Parathyroid adenoma (tissue), 2 donors: Measurements from ENCODE around the gene FYB2.

Experiments
- H2AFZ ChIP-seq: fragments of 300-600 bp; sonication (generic); one replicate; pipeline ENCODE4 v1.7.0; 2017; ENCODE audit warnings: antibody characterized with exemption, mild to moderate bottlenecking
- H3K27ac ChIP-seq: fragments of 300-600 bp; sonication (generic); one replicate; pipeline ENCODE4 v1.7.0; 2017
- H3K27me3 ChIP-seq: fragments of 300-600 bp; sonication (generic); one replicate; pipeline ENCODE4 v1.7.0; 2017; ENCODE audit warnings: low read length; ENCODE audit not compliant: control insufficient read depth, insufficient read depth
- H3K36me3 ChIP-seq: fragments of 300-600 bp; sonication (generic); one replicate; pipeline ENCODE4 v1.7.0; 2017; ENCODE audit warnings: low read length; ENCODE audit not compliant: control insufficient read depth, insufficient read depth
- H3K4me1 ChIP-seq: fragments of 300-600 bp; sonication (generic); one replicate; pipeline ENCODE4 v1.7.0; 2017; ENCODE audit warnings: control low read depth
- H3K4me2 ChIP-seq: fragments of 300-600 bp; sonication (generic); one replicate; pipeline ENCODE4 v1.7.0; 2017; ENCODE audit warnings: low read length
- H3K4me3 ChIP-seq: fragments of 300-600 bp; sonication (generic); one replicate; pipeline ENCODE4 v1.7.0; 2017; ENCODE audit warnings: low read depth, low read length
- H3K79me2 ChIP-seq: fragments of 300-600 bp; sonication (generic); one replicate; pipeline ENCODE4 v1.7.0; 2017; ENCODE audit warnings: control low read depth
- H3K9ac ChIP-seq: fragments of 300-600 bp; sonication (generic); one replicate; pipeline ENCODE4 v1.7.0; 2017; ENCODE audit warnings: mild to moderate bottlenecking
- H3K9me3 ChIP-seq: fragments of 300-600 bp; sonication (generic); one replicate; pipeline ENCODE4 v1.7.0; 2017; ENCODE audit warnings: low read length; ENCODE audit not compliant: control insufficient read depth
- TF ChIP-seq, protein P1 (sequence below): fragments of 300-600 bp; sonication (generic); IDR thresholded peaks from one replicate; pipeline ENCODE4 v1.7.0; 2017; ENCODE audit warnings: antibody characterized with exemption, mild to moderate bottlenecking
- donor health status: primary hyperparathyroidism.

FYB2 gene

DNA sequence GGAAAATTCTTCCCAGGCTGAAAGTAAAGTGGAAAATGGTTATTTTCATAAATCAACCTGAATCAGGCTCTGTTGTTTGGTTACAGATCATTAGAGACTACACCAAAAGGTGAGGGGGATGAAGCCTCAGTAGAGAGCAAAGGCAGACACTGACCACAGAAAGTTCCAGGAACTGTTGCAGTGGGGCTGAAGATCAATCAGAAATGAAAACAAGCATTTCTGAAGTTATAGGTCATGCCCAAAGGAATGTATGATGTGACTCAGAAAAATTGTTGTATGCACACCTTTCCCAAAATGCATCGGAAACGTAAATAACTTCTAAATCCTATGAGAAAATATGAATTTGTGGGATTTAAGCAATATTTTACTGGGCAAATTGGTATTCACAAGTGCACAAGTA, 63.3 kb downstream of the FYB2 start:
- no peaks in the 10 kb centered on the region for H3K27me3 ChIP-seq
- H3K9ac ChIP-seq: no peak overlapping the region
- H3K4me2 ChIP-seq: no peak overlapping the region
- no peaks in the 10 kb centered on the region for H3K79me2 ChIP-seq
- TF ChIP-seq, protein P1, sequence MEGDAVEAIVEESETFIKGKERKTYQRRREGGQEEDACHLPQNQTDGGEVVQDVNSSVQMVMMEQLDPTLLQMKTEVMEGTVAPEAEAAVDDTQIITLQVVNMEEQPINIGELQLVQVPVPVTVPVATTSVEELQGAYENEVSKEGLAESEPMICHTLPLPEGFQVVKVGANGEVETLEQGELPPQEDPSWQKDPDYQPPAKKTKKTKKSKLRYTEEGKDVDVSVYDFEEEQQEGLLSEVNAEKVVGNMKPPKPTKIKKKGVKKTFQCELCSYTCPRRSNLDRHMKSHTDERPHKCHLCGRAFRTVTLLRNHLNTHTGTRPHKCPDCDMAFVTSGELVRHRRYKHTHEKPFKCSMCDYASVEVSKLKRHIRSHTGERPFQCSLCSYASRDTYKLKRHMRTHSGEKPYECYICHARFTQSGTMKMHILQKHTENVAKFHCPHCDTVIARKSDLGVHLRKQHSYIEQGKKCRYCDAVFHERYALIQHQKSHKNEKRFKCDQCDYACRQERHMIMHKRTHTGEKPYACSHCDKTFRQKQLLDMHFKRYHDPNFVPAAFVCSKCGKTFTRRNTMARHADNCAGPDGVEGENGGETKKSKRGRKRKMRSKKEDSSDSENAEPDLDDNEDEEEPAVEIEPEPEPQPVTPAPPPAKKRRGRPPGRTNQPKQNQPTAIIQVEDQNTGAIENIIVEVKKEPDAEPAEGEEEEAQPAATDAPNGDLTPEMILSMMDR: no peak
- no peak overlapping the region for H2AFZ ChIP-seq
- no peak overlapping the region for H3K4me3 ChIP-seq
- H3K27ac ChIP-seq: no peak overlapping the region
- no peaks in the 10 kb centered on the region for H3K36me3 ChIP-seq
- H3K9me3 ChIP-seq: no peaks in the 10 kb centered on the region
- no peaks in the 10 kb centered on the region for H3K4me1 ChIP-seq

DNA sequence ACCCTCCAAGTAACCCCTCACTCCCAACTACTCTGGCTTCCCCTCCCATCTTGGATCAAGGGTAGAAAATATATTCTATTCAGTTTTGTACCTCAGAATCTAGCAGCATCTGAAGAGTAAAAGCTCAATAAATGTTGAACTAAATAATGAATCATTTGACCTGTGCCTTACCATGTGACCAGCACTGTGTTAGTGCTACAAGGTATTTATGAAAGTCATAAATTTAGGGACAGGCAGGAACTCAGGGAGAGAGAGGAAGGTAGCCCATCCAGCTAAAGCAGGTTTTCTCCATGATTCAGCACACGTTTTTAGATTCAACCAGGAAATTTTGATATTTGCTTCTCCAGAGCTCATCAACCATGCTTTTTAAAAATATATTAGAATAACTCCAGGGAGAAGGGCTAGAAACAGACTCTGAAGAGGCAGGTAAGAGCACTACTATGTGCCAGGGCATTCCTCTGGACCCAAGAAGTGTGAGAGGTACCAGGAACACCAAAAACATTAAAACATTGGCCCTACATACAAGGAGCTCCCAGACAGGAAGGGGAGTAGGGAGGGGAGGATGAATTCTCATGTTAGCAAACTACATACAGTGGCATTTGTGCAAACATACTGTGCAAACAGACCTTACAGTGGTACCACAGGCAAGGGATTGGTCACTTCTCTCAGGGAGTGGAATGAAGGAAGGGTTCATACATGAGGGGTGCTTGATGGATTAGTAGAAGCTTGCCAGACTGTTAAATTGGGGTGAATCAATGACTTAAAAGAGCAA, 64.3 kb downstream of the FYB2 start:
- Histone ChIP-seq H3K4me2 (no peak overlapping the region), H3K4me1 (no peaks in the 10 kb centered on the region), H3K27ac (no peak overlapping the region), H3K79me2 (no peaks in the 10 kb centered on the region), H3K9me3 (no peaks in the 10 kb centered on the region), H3K36me3 (no peaks in the 10 kb centered on the region), H3K27me3 (no peaks in the 10 kb centered on the region), H2AFZ (no peak overlapping the region), H3K9ac (no peak overlapping the region), H3K4me3 (no peak overlapping the region)
- TF ChIP-seq, protein P1: no peak

GRCh38 chr1:56745231-56745630, 74.0 kb downstream of the FYB2 start:
- Histone ChIP-seq H3K9me3 (no peaks in the 10 kb centered on the region), H3K4me3 (no peak overlapping the region), H3K79me2 (no peaks in the 10 kb centered on the region), H3K4me2 (no peak overlapping the region), H2AFZ (no peak overlapping the region), H3K9ac (no peak overlapping the region), H3K4me1 (no peaks in the 10 kb centered on the region), H3K27me3 (no peaks in the 10 kb centered on the region), H3K36me3 (no peaks in the 10 kb centered on the region), H3K27ac (no peak overlapping the region)
- TF ChIP-seq, protein P1: no peak

DNA sequence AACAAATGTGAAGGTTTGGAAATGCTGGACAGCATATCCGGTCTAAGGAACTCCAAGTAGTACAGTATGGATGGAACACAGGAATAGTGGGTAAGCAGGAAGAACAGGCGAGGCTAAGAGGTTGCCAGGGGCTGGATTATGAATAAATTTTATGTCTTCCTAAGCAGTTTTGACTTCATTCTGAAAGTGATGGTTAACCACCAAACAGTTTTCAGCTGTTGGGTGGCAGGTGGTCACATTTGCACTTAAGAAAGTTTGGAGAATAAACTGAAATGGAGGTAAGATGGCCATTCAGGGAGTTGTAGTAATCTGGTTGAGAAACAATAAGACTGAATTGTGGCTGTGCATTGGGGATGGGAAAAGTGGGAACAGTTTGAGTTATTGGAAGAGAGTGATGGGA, 90.2 kb downstream of the FYB2 start:
- no peaks in the 10 kb centered on the region for H3K79me2 ChIP-seq
- TF ChIP-seq, protein P1: no peak
- no peak overlapping the region for H3K4me3 ChIP-seq

GRCh38 chr1:56726706-56727105, 92.5 kb downstream of the FYB2 start:
- Histone ChIP-seq H3K36me3 (no peaks in the 10 kb centered on the region), H3K79me2 (no peaks in the 10 kb centered on the region), H3K27me3 (no peaks in the 10 kb centered on the region), H3K27ac (no peak overlapping the region), H3K9me3 (no peaks in the 10 kb centered on the region), H3K4me2 (no peak overlapping the region), H3K4me3 (no peak overlapping the region), H3K9ac (no peak overlapping the region), H3K4me1 (no peaks in the 10 kb centered on the region), H2AFZ (no peak overlapping the region)
- TF ChIP-seq, protein P1: no peak

More for the DNA sequence above, 90.2 kb downstream of the FYB2 start:
- Histone ChIP-seq H3K27me3 (no peaks in the 10 kb centered on the region), H3K4me2 (no peak overlapping the region), H3K4me1 (no peaks in the 10 kb centered on the region), H3K27ac (no peak overlapping the region), H3K9me3 (no peaks in the 10 kb centered on the region), H2AFZ (no peak overlapping the region), H3K36me3 (no peaks in the 10 kb centered on the region), H3K9ac (no peak overlapping the region)
